HL-60 (cell line): ENCODE results near the gene VILL.

Experiments
- CTCF ChIP-seq: IDR thresholded peaks from one replicate; pipeline ENCODE4 v1.5.1; 2011; ENCODE audit warnings: low read length, control low read depth, inconsistent platforms; ENCODE audit not compliant: insufficient read depth
- POLR2AphosphoS5 ChIP-seq: IDR thresholded peaks from 2 replicates; pipeline ENCODE4 v1.6.1; 2012; ENCODE audit warnings: low read depth

DNA sequence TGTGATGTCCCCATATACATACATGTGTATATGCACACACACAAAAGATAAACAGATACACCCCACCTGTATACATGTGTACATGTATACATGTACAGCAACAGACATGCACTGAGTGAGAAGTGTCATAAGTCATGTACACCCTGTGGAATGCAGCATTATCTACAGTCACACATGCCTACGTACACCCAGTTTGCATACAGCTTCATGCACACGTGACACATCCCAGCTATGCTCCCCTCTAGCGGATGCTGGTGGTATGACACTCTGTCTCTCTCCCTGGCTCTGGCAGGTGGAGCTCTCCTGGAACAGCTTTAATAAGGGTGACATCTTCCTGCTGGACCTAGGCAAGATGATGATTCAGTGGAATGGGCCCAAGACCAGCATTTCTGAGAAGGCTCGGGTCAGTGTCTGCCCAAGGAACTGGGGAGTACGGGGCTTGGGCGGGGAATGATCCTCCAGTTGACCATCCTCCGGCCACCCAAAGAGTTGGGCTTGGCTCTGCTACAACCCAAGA lies 6.3 kb downstream of the VILL start:
- TF ChIP-seq CTCF (peak; percentile 95), POLR2AphosphoS5 (no peak)
